Colon (tissue), 2 donors: ENCODE data around the gene SFR1.

Experiments
- FAIRE-seq: peaks from 2 replicates; lab custom pipeline; 2012; peaks lifted over from hg19 to GRCh38; lab: Jason Lieb, UNC
- donor health status: control.
- donor health status: control.

SFR1 gene

DNA sequence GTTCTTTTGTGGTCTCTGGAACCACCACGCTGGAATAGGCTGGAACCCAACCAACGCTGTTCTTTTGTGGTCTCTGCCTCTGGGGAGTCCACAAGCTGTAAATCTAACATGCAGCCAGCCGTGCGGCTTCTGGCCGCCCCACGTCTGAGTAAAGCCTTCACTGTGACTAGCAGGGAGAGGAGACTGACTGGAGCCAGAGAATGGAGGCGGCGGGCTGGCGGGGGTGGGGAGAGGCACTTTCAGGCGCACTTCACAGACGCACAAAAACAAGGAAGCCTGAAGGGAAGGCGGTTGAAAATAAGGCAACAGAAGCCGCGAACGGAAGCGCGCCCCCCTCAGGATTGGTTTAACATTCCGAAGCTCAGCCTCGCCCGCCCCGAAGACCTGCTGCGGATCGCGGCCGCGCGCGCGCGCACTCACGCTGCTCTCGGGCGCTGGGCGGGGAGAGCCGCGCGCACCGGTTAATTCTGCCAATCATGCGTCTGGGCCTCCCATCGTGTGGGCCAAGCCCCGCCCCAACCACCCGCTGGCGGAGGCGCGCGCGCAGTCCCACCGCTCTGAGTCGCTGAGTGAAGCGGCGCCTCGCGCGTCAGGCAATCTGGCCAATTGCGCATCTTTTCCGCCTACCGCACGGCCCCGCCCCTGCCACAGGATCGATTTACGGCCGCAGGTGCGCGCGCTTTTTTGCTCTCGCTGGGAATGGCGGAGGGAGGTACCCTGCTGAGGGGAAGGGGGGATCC lies at the start of gene SFR1:
Gene SFR1 (plus strand): TSS at position 687 of the 740 bp plus-strand sequence. CDS start 13 bp downstream, at position 700.
- FAIRE-seq = peak; percentile 75

GRCh38 chr10:104072786-104073185 lies 49.2 kb upstream of the SFR1 start:
- no peak for FAIRE-seq

DNA sequence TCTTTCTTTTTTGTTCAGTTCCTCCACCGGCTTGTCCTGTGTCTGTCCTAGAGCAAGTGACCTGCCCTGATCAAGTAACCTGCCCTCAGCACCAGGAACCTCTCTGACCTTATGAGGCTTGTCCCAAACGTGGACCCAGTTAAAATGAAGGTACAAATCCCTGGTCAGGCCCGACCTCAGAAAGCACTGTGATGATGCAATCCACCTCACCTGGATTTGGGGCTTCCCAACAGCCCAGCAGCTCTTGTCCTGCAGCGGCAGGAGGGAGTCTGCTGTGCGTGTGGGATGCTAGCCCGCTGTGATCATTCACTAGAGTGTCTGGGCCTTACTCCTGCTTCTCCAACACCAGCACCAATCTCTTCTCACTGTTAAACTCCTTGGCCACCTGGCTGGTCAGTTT lies 47.5 kb upstream of the SFR1 start:
- no peak for FAIRE-seq

DNA sequence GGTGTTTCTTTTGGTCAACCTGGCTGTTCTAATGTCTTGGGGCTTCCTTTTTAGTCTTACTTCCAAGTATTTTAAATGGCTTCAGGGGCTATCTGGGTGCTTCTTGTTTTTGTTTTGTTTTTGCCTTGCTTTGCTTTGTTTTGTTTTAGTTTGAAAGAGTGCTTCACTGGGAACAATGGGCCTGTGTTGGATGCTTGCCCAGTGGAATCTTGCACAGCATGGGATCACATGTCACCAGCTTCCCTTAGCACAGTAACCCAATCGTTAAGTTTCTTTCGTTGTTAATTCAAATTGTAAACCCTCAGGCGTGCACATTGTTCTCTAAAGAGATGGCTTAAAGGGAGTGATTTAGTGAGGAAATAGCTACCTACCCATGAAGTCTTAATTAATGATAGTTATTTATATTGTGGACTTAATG lies 45.2 kb upstream of the SFR1 start:
- no peak for FAIRE-seq

DNA sequence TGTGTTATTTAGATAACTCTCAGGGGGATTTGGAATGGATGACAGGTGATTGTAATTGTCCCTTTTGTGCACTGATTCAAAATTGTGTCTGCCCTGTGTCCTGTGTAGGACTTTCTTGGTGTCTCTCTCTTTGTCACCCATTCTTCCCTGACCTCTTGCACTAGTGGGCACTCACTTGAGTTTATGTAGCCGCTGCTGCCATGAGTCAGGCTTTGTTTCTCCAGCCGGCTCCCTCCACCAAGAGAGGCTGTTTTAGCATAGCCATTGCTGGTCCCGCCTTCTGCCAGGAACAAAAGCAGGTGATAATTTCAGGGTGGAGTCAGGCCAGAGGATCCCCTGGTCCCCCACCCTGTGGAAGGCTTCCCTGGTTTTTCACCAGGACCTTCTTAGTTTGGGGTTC lies 44.7 kb upstream of the SFR1 start:
- FAIRE-seq = no peak

DNA sequence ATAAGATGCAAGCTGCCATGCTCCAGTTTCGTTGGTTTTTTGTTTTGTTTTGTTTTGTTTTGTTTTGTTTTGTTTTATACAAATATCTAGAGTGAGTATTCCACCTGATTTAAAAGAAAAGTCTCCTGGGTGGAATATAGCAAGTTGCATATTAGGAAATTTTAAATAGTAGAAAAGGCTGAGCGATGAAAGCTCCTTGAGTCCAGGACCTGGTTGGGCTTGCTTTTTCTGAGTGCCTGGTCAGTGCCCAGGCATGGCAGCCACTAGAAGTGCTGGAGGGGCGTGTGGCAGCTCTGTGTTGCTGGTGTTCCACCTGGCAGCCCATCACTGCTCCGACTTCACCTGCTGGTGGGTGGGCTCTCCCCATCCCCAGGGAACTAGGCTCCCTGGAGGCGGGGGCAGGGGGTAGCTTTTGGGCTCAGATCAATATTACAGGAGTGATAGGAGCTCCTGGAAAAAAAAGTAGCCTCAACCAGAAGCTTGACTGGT lies 44.3 kb upstream of the SFR1 start:
- FAIRE-seq = no peak

- peak; percentile 28 for FAIRE-seq
Measured at GRCh38 chr10:104080762-104081161, 41.2 kb upstream of the SFR1 start.

DNA sequence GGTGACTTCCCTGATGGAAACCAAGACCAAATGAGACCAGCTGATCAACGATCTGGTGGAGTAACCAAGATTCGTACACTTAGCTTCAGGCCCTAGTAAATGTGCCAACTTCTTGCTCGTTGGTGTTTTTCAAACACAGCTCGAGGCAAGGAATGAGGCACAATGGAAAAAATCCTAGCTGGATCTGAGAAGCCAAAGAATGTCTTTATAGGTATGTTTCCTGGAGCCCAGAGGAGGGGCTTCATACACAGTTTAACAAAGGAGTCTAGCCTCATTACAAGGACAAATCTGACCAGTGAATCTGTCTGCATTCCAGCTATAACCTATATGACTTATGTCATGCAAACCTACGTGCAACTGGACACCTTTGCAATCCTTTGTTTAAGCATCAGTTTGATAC lies 40.0 kb upstream of the SFR1 start:
- FAIRE-seq = no peak

DNA sequence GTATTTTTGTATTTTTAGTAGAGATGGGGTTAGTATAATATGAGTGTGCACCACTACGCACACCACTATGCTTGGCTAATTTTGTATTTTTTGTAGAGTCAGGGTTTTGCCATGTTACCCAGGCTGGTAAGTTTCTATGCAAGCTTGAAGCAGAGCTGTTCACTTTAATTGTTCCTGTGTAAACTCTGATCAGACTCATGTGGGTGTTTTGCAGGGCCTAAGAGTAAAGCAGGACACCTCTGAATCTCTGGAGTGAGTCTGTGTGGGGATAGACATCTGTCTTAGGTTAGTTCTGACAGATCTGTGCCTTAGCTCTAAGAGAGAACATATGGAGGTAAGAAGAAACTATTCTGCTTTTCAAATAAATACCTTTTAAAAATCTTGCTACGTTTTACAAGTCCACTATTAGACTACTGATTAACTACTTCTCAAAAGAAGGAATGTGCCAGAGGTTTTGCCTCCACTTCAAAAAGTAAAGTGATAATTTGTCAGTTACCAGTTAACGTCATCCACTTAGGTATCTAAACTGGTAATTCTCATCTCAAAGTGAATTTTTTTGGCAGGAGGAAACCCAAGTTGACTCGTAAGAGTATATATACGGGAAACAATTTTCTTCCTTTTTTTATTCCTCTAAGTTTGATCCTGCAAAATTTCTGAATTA lies 37.4 kb upstream of the SFR1 start:
- FAIRE-seq = no peak

GRCh38 chr10:104085801-104086400 lies 36.1 kb upstream of the SFR1 start, which contains the start of gene COL17A1:
Gene COL17A1, minus strand, starts transcription at chr10:104085880. Its CDS starts 5,207 bp downstream, at chr10:104080673.
- FAIRE-seq = no peak

- no peak for FAIRE-seq
Measured at GRCh38 chr10:104088239-104088638, 33.7 kb upstream of the SFR1 start.

DNA sequence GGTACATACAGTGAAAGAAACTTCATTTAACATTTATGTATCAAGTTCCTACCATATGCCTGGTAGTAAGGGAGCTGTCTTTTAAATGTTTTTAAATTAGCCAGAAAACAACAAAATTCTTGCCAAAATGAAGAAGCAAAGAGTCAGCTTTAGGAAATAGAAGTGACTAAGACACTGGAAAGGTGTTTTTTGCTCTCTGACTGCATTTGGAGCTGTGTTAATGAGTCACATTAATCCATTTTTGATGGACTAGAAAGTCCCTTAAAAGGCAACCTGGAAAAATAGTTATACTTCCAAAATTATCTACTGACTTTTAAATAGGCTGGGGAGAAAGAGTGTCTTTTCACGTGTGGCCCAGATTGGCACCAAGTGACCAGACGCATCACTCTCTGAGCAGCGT lies 32.4 kb upstream of the SFR1 start:
- FAIRE-seq = no peak

DNA sequence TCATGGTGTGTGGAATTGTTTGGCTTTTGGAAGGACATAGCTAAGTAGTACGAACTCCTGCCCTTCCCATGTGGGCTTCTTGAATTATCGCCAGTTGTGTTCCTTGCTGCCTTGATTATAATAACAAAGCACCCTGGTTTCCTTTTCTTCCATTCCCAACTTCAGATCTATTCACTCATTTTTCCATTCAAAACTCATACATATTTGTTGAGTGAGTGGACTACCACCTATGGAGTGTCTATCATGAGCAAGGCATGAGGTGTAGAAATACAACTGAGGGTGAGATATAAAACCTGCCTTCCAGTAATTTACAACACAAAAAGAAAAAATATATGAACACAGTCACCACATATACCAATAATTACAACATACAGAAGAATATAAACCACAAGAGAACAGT lies 31.4 kb upstream of the SFR1 start:
- no peak for FAIRE-seq

DNA sequence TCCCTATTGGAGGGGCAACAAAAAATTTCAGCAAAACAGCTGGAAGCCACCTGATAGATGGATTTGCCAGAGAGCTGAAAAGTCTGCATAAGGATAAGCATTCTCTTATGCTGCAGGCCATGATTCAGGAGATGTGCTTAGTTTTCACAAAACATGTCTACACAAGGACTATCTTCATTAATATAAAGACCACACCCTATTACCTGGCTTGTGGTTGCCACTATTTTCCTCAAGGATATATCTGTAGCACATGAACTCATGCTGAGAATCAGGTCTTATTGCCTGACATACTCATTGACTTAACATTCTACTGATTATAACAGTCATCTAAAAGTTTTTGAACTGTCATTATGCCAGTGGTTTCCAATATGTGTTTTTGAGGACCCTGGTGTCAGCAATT lies 29.2 kb upstream of the SFR1 start:
- no peak for FAIRE-seq

GRCh38 chr10:104096692-104097091 lies 25.3 kb upstream of the SFR1 start:
- no peak for FAIRE-seq

GRCh38 chr10:104098358-104098925 lies 23.5 kb upstream of the SFR1 start:
- no peak for FAIRE-seq

DNA sequence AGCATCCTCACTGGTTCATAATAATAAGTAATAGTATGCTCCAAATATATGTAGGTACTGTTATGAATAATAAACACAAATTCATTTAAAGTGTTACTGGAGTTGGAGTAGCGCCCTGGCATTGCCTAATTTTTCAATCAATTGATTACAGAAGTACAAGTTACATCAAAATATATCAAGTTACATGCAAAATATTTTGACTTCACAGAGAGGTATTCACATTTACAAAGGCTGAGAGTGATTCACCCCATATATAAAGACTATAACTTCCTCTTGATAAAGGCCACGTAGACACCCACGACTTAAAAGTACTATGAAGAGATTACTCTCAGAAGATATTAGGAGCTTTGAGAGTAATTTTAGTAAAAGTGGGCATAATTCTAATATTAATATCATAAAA lies 22.7 kb upstream of the SFR1 start:
- no peak for FAIRE-seq

GRCh38 chr10:104099941-104100340 lies 22.0 kb upstream of the SFR1 start:
- no peak for FAIRE-seq

DNA sequence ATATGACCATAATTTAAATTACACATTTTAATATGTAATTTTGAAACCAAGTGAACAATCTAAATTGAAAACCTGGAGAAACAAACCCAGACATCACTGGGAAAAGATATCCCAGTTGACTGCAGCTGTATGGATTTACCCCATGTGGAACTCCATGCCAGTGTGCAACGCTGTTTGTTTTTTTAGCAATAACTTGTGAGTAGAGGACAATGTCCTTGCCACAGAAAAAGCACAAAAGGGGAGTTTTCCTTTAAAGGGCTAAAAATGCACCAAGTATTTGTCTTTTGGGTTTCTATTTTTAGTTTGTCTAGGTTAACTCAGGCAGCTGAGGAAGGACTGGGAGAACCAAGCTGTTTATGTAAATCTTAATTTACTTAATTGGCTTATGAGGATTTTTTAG lies 21.2 kb upstream of the SFR1 start:
- FAIRE-seq = no peak

GRCh38 chr10:104101902-104102301 lies 20.1 kb upstream of the SFR1 start:
- no peak for FAIRE-seq

DNA sequence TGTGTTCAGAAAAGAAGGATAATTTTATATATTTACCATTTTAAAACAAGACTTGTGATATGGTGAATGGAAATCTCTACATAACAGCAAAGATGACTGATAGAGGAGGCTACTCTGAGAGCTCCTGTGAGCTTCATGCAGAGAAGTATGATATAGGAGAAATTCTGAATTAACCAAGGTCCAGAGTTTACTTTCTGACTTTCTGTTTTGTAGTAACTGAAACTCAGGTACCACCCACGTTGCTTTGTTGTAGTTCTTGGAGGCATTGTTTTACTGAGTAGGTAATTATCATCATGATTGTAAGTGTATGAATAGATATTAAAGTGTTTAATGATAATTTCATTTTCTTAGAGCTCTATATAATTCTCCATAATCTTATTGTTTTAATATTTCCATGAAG lies 18.0 kb upstream of the SFR1 start:
- no peak for FAIRE-seq

DNA sequence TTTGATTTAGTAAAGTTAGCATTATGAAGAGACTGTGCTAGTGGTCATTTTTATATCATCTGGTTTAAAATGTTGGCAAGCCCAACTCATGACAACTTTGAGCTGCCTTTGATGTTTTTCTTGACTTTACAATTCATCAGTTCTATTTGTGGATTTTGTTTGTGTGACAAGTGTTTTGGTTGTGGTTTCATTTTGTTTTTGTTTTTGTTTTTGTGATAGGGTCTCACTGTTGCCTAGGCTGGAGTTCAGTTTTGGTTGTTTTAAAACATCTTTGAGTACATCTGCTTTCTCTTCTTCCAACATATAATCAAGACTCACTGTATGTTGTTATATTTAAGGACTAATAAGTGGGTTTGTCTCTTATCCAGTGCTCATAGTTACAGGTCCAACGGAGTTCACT lies 17.6 kb upstream of the SFR1 start:
- FAIRE-seq = no peak

- FAIRE-seq = no peak
Measured at GRCh38 chr10:104104926-104105325, 17.0 kb upstream of the SFR1 start.
